ENCODE measurements around the gene EBF4. TPM values are rescaled to one million over a fixed set of nuclear protein-coding genes. Genes with fewer than 3 reads are reported as not detected.

The EBF4 gene
- total and polyA plus RNA-seq, 10 of the 15 experiments (the other 5 are each of a cell fraction or from before 2014, with no cell fraction given), result 0.13 TPM; not detected in 9

DNA sequence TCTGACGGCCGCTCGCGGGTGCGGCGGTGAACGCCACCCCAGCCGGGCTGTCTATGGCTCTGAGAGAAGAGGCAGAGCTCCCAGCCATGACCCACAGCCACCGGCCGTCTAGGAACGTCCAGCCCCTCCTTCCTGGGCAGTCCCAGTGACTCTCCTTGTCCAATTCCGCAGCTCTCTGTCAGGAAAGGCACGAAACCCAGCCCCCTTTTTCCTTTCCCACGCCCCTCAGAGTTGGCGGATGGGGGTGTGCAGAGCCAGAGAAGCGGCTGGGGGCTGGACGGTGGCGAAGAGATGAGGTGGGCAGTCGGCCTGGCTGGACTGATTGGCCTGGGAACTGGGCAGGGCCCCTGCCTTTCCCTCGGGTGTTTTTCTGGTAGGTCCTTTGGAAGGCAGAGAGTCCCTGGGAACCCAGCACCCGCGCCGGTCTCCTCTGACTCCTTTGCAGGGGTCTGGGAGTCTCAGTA lies 1.5 kb downstream of the EBF4 start:
- WGBS (ENCODE audit: insufficient coverage, insufficient replicate concordance, low lambda C conversion rate, missing lambda C conversion rate), result 22% methylated on average over 20 of the region's 23 CpGs
- Histone ChIP-seq H4K20me1 (ENCODE audit: control insufficient read depth, insufficient read depth) (no peaks in the 10 kb centered on the region), H3K79me2 (ENCODE audit: control insufficient read depth, insufficient read depth, low read length) (no peaks in the 10 kb centered on the region), H3K27me3 (replicated peaks in 1 of 2; ENCODE audit: control insufficient read depth in 2 of 2, insufficient read depth in 2 of 2, low read length in 1 of 2) (peaks cover 10 to 26% of the 10 kb centered on the region in 2 experiments), H3K36me3 (ENCODE audit: control insufficient read depth in 2 of 2, insufficient read depth in 2 of 2, low read length in 1 of 2) (no peaks in the 10 kb centered on the region), H3K9ac (ENCODE audit: control insufficient read depth, insufficient read depth, low read length) (no peak overlapping the region), H3K4me3 (no peak overlapping the region), H3K4me2 (ENCODE audit: control insufficient read depth, insufficient read depth) (no peak overlapping the region), H3K27ac (ENCODE audit: control insufficient read depth, insufficient read depth) (no peak overlapping the region), H3K4me1 (ENCODE audit: control insufficient read depth, insufficient read depth, low read length) (no peaks in the 10 kb centered on the region), H3K9me3 (replicated peaks; ENCODE audit: control insufficient read depth, insufficient read depth, low read length) (no peaks in the 10 kb centered on the region), H2AFZ (ENCODE audit: control insufficient read depth, low read depth, low read length) (no peak overlapping the region)
- no TSS peak for BruUV-seq (replicated peaks)
- TF ChIP-seq ASH2L (IDR thresholded peaks at IDR 0.05; ENCODE audit: borderline replicate concordance, low read depth) (no peak), RCOR1 (conservative IDR thresholded peaks at IDR 0.05; ENCODE audit: low read depth, low read length) (no peak), ESRRA (IDR thresholded peaks at IDR 0.05; ENCODE audit: low read length) (no peak), POLR2AphosphoS2 (IDR thresholded peaks at IDR 0.05; ENCODE audit: low read depth, low read length) (no peak), STAT3 (IDR thresholded peaks at IDR 0.05; ENCODE audit: low read depth, low read length) (no peak), SMAD5 (IDR thresholded peaks at IDR 0.05; ENCODE audit: low read depth) (no peak), WRNIP1 (IDR thresholded peaks at IDR 0.05; ENCODE audit: borderline replicate concordance, low read depth, low read length) (no peak), SUPT20H (IDR thresholded peaks at IDR 0.05; ENCODE audit: borderline replicate concordance, control insufficient read depth, low read depth, low read length) (no peak), RBBP5 (conservative IDR thresholded peaks at IDR 0.05) (no peak), RUNX3 (IDR thresholded peaks at IDR 0.05; ENCODE audit: low read length) (no peak), RELA (IDR thresholded peaks at IDR 0.05; ENCODE audit: borderline replicate concordance, partially characterized antibody) (no peak)
- TF ChIP-seq, protein P1, sequence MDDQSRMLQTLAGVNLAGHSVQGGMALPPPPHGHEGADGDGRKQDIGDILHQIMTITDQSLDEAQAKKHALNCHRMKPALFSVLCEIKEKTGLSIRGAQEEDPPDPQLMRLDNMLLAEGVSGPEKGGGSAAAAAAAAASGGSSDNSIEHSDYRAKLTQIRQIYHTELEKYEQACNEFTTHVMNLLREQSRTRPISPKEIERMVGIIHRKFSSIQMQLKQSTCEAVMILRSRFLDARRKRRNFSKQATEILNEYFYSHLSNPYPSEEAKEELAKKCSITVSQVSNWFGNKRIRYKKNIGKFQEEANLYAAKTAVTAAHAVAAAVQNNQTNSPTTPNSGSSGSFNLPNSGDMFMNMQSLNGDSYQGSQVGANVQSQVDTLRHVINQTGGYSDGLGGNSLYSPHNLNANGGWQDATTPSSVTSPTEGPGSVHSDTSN (IDR thresholded peaks at IDR 0.05; ENCODE audit: insufficient replicate concordance, low read depth, low read length), result no peak
- TF ChIP-seq, protein P2, sequence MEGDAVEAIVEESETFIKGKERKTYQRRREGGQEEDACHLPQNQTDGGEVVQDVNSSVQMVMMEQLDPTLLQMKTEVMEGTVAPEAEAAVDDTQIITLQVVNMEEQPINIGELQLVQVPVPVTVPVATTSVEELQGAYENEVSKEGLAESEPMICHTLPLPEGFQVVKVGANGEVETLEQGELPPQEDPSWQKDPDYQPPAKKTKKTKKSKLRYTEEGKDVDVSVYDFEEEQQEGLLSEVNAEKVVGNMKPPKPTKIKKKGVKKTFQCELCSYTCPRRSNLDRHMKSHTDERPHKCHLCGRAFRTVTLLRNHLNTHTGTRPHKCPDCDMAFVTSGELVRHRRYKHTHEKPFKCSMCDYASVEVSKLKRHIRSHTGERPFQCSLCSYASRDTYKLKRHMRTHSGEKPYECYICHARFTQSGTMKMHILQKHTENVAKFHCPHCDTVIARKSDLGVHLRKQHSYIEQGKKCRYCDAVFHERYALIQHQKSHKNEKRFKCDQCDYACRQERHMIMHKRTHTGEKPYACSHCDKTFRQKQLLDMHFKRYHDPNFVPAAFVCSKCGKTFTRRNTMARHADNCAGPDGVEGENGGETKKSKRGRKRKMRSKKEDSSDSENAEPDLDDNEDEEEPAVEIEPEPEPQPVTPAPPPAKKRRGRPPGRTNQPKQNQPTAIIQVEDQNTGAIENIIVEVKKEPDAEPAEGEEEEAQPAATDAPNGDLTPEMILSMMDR (IDR thresholded peaks at IDR 0.05 in 2 of 3, conservative IDR thresholded peaks at IDR 0.05 in 1 of 3; ENCODE audit: control insufficient read depth in 2 of 3, extremely low read depth in 1 of 3, insufficient read depth in 1 of 3, low read depth in 3 of 3, low read length in 3 of 3), result no peak
- TF ChIP-seq, protein P3, sequence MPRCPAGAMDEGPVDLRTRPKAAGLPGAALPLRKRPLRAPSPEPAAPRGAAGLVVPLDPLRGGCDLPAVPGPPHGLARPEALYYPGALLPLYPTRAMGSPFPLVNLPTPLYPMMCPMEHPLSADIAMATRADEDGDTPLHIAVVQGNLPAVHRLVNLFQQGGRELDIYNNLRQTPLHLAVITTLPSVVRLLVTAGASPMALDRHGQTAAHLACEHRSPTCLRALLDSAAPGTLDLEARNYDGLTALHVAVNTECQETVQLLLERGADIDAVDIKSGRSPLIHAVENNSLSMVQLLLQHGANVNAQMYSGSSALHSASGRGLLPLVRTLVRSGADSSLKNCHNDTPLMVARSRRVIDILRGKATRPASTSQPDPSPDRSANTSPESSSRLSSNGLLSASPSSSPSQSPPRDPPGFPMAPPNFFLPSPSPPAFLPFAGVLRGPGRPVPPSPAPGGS (IDR thresholded peaks at IDR 0.05; ENCODE audit: borderline replicate concordance, insufficient read depth, low read depth, low read length, poor library complexity, severe bottlenecking), result no peak
- in situ Hi-C loops (cut with MboI) (no loop called here), intact Hi-C loops (cut with micrococcal nuclease; ENCODE audit: unreplicated experiment) (no loop called here)
- ChIA-PET SMC1A (ENCODE audit: uncharacterized antibody, unreplicated experiment) (no interaction called here), RAD21 (ENCODE audit: unreplicated experiment) (no interaction called here), CTCF (no interaction called here), POLR2A (no interaction called here)
- FAIRE-seq (no peak), DNase-seq (ENCODE audit: low read depth, low spot score) (no peak), ATAC-seq (no peak)

All from GM12878 (cell line).